CD14-positive monocyte (primary cell): ENCODE results near the gene PRDM10. TPM values are rescaled to one million over a fixed set of nuclear protein-coding genes. Genes with fewer than 3 reads are reported as not detected.

Source experiments
- DNase-seq, 3 donors: peaks; one replicate each; pipeline ENCODE4 v3.0.0-alpha.2; 2011 to 2022
- H2AFZ ChIP-seq: 2 replicates; pipeline ENCODE4 v1.6.0; 2012; ENCODE audit warnings: mild to moderate bottlenecking, low read depth, low read length, inconsistent platforms; ENCODE audit not compliant: insufficient read depth, poor library complexity, severe bottlenecking
- H3K27ac ChIP-seq, 2 donors: 1 replicate in 1 of 2; 2 replicates in 1 of 2; pipeline ENCODE4 v1.5.1; 2012 to 2013; ENCODE audit warnings: low read length in 2 of 2, control low read depth in 1 of 2, inconsistent platforms in 1 of 2, low read depth in 1 of 2, mild to moderate bottlenecking in 1 of 2
- H3K27me3 ChIP-seq, 2 donors: one replicate each; pipeline versions ENCODE4 v1.6.0 to v1.6.1; 2011 to 2013; ENCODE audit warnings: low read length in 2 of 2; ENCODE audit not compliant: control insufficient read depth in 2 of 2, insufficient read depth in 2 of 2
- H3K36me3 ChIP-seq, 2 donors: replicated peaks in 1 of 2; 1 replicate in 1 of 2; 2 replicates in 1 of 2; pipeline versions ENCODE4 v1.5.1 to v1.6.1; 2012 to 2013; ENCODE audit warnings: low read length in 2 of 2, control low read depth in 1 of 2, inconsistent platforms in 1 of 2, mild to moderate bottlenecking in 1 of 2; ENCODE audit not compliant: insufficient read depth in 2 of 2, control insufficient read depth in 1 of 2
- H3K4me1 ChIP-seq, 2 donors: 1 replicate in 1 of 2; 2 replicates in 1 of 2; pipeline versions ENCODE4 v1.5.1 to v1.6.1; 2012 to 2013; ENCODE audit warnings: low read length in 2 of 2, control low read depth in 1 of 2, inconsistent platforms in 1 of 2, mild to moderate bottlenecking in 1 of 2, moderate library complexity in 1 of 2; ENCODE audit not compliant: insufficient read depth in 2 of 2, control insufficient read depth in 1 of 2
- H3K4me2 ChIP-seq: replicated peaks from 2 replicates; pipeline ENCODE3; 2012; ENCODE audit warnings: low read length, moderate library complexity, mild to moderate bottlenecking; ENCODE audit not compliant: poor library complexity, severe bottlenecking; ENCODE audit errors: extremely low read depth
- H3K4me3 ChIP-seq, 3 experiments: fragments of 200-600 bp in 1 of 3; sonication (generic) in 1 of 3; replicated peaks in 1 of 3; 1 replicate in 2 of 3; 2 replicates in 1 of 3; pipeline ENCODE4 v1.5.1; 2011 to 2013; ENCODE audit warnings: low read length in 3 of 3, mild to moderate bottlenecking in 3 of 3, control low read depth in 2 of 3, low read depth in 2 of 3, inconsistent platforms in 1 of 3, moderate library complexity in 1 of 3
- H3K79me2 ChIP-seq: 2 replicates; pipeline ENCODE4 v1.6.0; 2012; ENCODE audit warnings: mild to moderate bottlenecking, control low read depth, inconsistent platforms, low read length, moderate library complexity; ENCODE audit not compliant: insufficient read depth
- H3K9ac ChIP-seq: 2 replicates; pipeline ENCODE4 v1.6.0; 2017; ENCODE audit warnings: low read length, mild to moderate bottlenecking; ENCODE audit not compliant: insufficient read depth, poor library complexity, severe bottlenecking
- H3K9me3 ChIP-seq, 2 donors: replicated peaks in 1 of 2; 1 replicate in 1 of 2; 2 replicates in 1 of 2; pipeline versions ENCODE4 v1.5.1 to v1.6.1; 2012 to 2013; ENCODE audit warnings: low read length in 2 of 2, control low read depth in 1 of 2; ENCODE audit not compliant: control insufficient read depth in 1 of 2, insufficient read depth in 1 of 2
- H4K20me1 ChIP-seq: 2 replicates; pipeline ENCODE4 v1.6.0; 2012; ENCODE audit warnings: mild to moderate bottlenecking, low read length, control low read depth, moderate library complexity; ENCODE audit not compliant: insufficient read depth
- H3K27ac Mint-ChIP-seq, 7 donors: one replicate each; pipeline ENCODE4 v1.8.0; 2020; ENCODE audit warnings: mild to moderate bottlenecking in 7 of 7, mixed read lengths in 7 of 7, moderate library complexity in 6 of 7, inconsistent platforms in 2 of 7
- H3K27me3 Mint-ChIP-seq, 3 donors: one replicate each; pipeline ENCODE4 v1.8.0; 2021 to 2022; ENCODE audit warnings: low read depth in 3 of 3, mild to moderate bottlenecking in 3 of 3, mixed read lengths in 3 of 3, moderate library complexity in 3 of 3, inconsistent platforms in 1 of 3
- H3K36me3 Mint-ChIP-seq, 2 donors: one replicate each; pipeline ENCODE4 v1.8.0; 2020; ENCODE audit warnings: mixed read lengths in 2 of 2, inconsistent platforms in 1 of 2, mild to moderate bottlenecking in 1 of 2
- H3K4me1 Mint-ChIP-seq: one replicate; pipeline ENCODE4 v1.8.0; 2020; ENCODE audit warnings: mild to moderate bottlenecking, mixed read lengths
- H3K4me3 Mint-ChIP-seq, 2 donors: one replicate each; pipeline ENCODE4 v1.8.0; 2020; ENCODE audit warnings: mild to moderate bottlenecking in 2 of 2, mixed read lengths in 2 of 2, moderate library complexity in 1 of 2
- H3K9me3 Mint-ChIP-seq, 7 donors: one replicate each; pipeline ENCODE4 v1.8.0; 2020 to 2022; ENCODE audit warnings: mixed read lengths in 7 of 7, mild to moderate bottlenecking in 6 of 7, moderate library complexity in 6 of 7, inconsistent platforms in 2 of 7
- WGBS: methylation state at CpG from one replicate; pipeline ENCODE4 v1.1.5; 2013; ENCODE audit warnings: missing lambda C conversion rate; ENCODE audit not compliant: insufficient coverage; 5-methylcytosine and 5-hydroxymethylcytosine counted together
- intact Hi-C, 2 donors: fragments of 100-400 bp; cut with micrococcal nuclease; formaldehyde crosslinking; loops; one replicate each; pipeline versions ENCODE4 v1.15.0 to v1.15.1; 2023
- polyA plus RNA-seq, 3 donors: library from polyadenylated mRNA; depleted of rRNA in 1 of 3; unstranded in 2 of 3; stranded (reverse) in 1 of 3; fragments of 300-500 nt in 2 of 3; fragments of >200 nt in 1 of 3; fragmentation: Illumina TruSeq in 2 of 3; gene quantifications; 1 replicate in 2 of 3; 2 replicates in 1 of 3; pipeline ENCODE4 v1.2.3, GENCODE V29; 2012 to 2021
- TF ChIP-seq, protein P1 (sequence below): fragments of 200-600 bp; IDR thresholded peaks from one replicate; pipeline ENCODE4 v1.8.0; 2022; ENCODE audit warnings: antibody characterized with exemption, mild to moderate bottlenecking

PRDM10 gene
- polyA plus RNA-seq, 3 donors, result 0.64 to 5.6 (median 1.1) TPM

DNA sequence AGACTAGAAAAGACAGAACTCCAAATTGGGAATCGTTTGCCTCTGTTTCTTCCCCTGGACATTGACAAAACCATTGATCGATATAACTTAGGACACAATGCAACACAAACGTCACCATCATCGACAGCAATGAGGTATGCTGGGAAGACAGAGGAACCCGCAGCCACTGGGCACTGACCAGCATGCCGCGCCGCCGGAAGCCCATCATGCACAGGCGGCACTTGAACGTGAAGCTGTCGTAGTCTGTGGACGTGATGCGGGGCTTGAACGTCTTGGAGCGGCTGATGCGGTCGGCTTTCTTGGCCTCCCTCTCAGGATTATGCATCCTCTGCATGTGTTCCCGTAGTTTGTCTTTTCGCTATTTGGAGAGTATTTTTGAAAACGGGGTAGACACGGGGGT lies 84.3 kb downstream of the PRDM10 start:
- 98% methylated on average over 15 of the region's 22 CpGs for WGBS
- Mint-ChIP-seq H3K4me3 (no peak overlapping the region), H3K27ac (no peak overlapping the region), H3K9me3 (no peaks in the 10 kb centered on the region), H3K36me3 (peaks cover 43 to 62% of the 10 kb centered on the region in 2 donors), H3K4me1 (peaks cover 16% of the 10 kb centered on the region), H3K27me3 (peaks cover 0 to 3% (median 0%) of the 10 kb centered on the region in 3 donors)
- Histone ChIP-seq H3K9ac (no peak overlapping the region), H3K4me1 (peaks cover 11 to 16% of the 10 kb centered on the region in 2 donors), H2AFZ (no peak overlapping the region), H4K20me1 (no peaks in the 10 kb centered on the region), H3K4me2 (no peak overlapping the region), H3K9me3 (no peaks in the 10 kb centered on the region), H3K27ac (no peak overlapping the region), H3K79me2 (no peaks in the 10 kb centered on the region), H3K4me3 (no peak overlapping the region), H3K36me3 (peaks cover 32 to 56% of the 10 kb centered on the region in 2 donors), H3K27me3 (no peaks in the 10 kb centered on the region)
- DNase-seq, result no peak
- intact Hi-C loops, result no loop called here
- TF ChIP-seq, protein P1, sequence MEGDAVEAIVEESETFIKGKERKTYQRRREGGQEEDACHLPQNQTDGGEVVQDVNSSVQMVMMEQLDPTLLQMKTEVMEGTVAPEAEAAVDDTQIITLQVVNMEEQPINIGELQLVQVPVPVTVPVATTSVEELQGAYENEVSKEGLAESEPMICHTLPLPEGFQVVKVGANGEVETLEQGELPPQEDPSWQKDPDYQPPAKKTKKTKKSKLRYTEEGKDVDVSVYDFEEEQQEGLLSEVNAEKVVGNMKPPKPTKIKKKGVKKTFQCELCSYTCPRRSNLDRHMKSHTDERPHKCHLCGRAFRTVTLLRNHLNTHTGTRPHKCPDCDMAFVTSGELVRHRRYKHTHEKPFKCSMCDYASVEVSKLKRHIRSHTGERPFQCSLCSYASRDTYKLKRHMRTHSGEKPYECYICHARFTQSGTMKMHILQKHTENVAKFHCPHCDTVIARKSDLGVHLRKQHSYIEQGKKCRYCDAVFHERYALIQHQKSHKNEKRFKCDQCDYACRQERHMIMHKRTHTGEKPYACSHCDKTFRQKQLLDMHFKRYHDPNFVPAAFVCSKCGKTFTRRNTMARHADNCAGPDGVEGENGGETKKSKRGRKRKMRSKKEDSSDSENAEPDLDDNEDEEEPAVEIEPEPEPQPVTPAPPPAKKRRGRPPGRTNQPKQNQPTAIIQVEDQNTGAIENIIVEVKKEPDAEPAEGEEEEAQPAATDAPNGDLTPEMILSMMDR, result no peak

DNA sequence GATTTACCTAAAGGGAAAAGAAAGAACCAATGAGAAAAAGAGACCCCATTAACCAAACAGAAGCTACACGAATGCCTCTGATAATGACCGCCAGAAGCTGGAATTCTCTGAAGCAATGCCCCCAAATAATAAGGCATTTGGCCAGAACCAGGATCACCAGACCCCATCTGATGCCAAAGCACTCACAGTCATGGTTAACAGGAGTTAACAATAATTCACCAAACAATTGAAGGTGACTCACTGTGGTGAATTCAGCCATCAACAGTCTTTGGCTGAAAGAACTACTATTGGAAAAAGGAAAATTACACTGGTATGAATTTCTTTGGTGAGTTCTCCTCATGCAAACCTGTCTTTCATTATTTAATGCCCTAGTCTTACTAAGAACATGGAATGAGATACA lies 85.4 kb downstream of the PRDM10 start:
- peaks cover 49 to 71% of the 10 kb centered on the region in 2 donors for H3K36me3 Mint-ChIP-seq
- H3K4me2 ChIP-seq, result no peak overlapping the region
- peaks cover 8 to 12% of the 10 kb centered on the region in 2 donors for H3K4me1 ChIP-seq
- peaks cover 32 to 63% of the 10 kb centered on the region in 2 donors for H3K36me3 ChIP-seq
- H4K20me1 ChIP-seq, result no peaks in the 10 kb centered on the region
- no peaks in the 10 kb centered on the region for H3K27me3 ChIP-seq
- H3K79me2 ChIP-seq, result no peaks in the 10 kb centered on the region
- no peak for DNase-seq
- no peak overlapping the region for H3K9ac ChIP-seq
- no peaks in the 10 kb centered on the region for H3K9me3 ChIP-seq
- H3K9me3 Mint-ChIP-seq, result no peaks in the 10 kb centered on the region
- intact Hi-C loops, result no loop called here
- TF ChIP-seq, protein P1, result no peak
- no peak overlapping the region for H3K27ac Mint-ChIP-seq
- H2AFZ ChIP-seq, result no peak overlapping the region
- H3K4me3 ChIP-seq, result no peak overlapping the region
- WGBS, result no CpG with 5 or more reads among the region's 2 CpGs
- H3K4me1 Mint-ChIP-seq, result peaks cover 12% of the 10 kb centered on the region
- H3K4me3 Mint-ChIP-seq, result no peak overlapping the region
- H3K27ac ChIP-seq, result no peak overlapping the region
- H3K27me3 Mint-ChIP-seq, result peaks cover 0 to 3% (median 2%) of the 10 kb centered on the region in 3 donors
